Progenitor cell of endocrine pancreas (in vitro differentiated cells): Measurements from ENCODE around the gene PLLP. TPM values are rescaled to one million over a fixed set of nuclear protein-coding genes. Genes with fewer than 3 reads are reported as not detected.
A peak's percentile ranks its signal among the peaks of the same experiment; 100 is the strongest.

Experiments used
- DNase-seq: peaks from one replicate; pipeline ENCODE4 v3.0.0; 2021; ENCODE audit warnings: low spot score; ENCODE audit not compliant: unreplicated experiment
- H3K27ac Mint-ChIP-seq: 2 replicates; pipeline ENCODE4 v1.8.0; 2021; ENCODE audit warnings: mild to moderate bottlenecking, moderate library complexity, mixed read lengths
- H3K27me3 Mint-ChIP-seq: 2 replicates; pipeline ENCODE4 v1.8.0; 2021; ENCODE audit warnings: mixed read lengths
- H3K36me3 Mint-ChIP-seq: 2 replicates; pipeline ENCODE4 v1.8.0; 2022; ENCODE audit warnings: mixed read lengths; ENCODE audit not compliant: insufficient read depth
- H3K4me1 Mint-ChIP-seq: 2 replicates; pipeline ENCODE4 v1.8.0; 2021; ENCODE audit warnings: low read depth, mixed read lengths
- H3K4me3 Mint-ChIP-seq: 2 replicates; pipeline ENCODE4 v1.8.0; 2021; ENCODE audit warnings: low read depth, mild to moderate bottlenecking, moderate library complexity, mixed read lengths
- H3K9me3 Mint-ChIP-seq: 2 replicates; pipeline ENCODE4 v1.8.0; 2021; ENCODE audit warnings: low read depth, mixed read lengths
- CTCF ChIP-seq: fragments of 200-600 bp; sonication (generic); IDR thresholded peaks from one replicate; pipeline ENCODE4 v1.5.0; 2021; ENCODE audit warnings: antibody characterized with exemption, mild to moderate bottlenecking; ENCODE audit not compliant: unreplicated experiment
- total RNA-seq: library from RNA; stranded (reverse); gene quantifications from 2 replicates; pipeline ENCODE4 v1.2.1, GENCODE V29; 2021

Gene PLLP
- total RNA-seq, 1 donor from 2014 or later: 2.9 TPM

GRCh38 chr16:57262841-57263540, 21.5 kb downstream of the PLLP start:
- TF ChIP-seq CTCF: no peak
- DNase-seq: no peak
- no peaks in the 10 kb centered on the region for H3K9me3 Mint-ChIP-seq
- peaks cover 19% of the 10 kb centered on the region for H3K4me1 Mint-ChIP-seq
- H3K36me3 Mint-ChIP-seq: no peaks in the 10 kb centered on the region
- no peaks in the 10 kb centered on the region for H3K27me3 Mint-ChIP-seq
- H3K4me3 Mint-ChIP-seq: no peak overlapping the region
- peak overlapping the region; percentile 84 for H3K27ac Mint-ChIP-seq

GRCh38 chr16:57261806-57262205, 22.7 kb downstream of the PLLP start:
- DNase-seq: no peak
- Mint-ChIP-seq H3K36me3 (no peaks in the 10 kb centered on the region), H3K27ac (no peak overlapping the region), H3K4me1 (peaks cover 19% of the 10 kb centered on the region), H3K9me3 (no peaks in the 10 kb centered on the region), H3K4me3 (no peak overlapping the region), H3K27me3 (no peaks in the 10 kb centered on the region)
- TF ChIP-seq CTCF: no peak

GRCh38 chr16:57260294-57260929, 24.1 kb downstream of the PLLP start:
- TF ChIP-seq CTCF: no peak
- DNase-seq: no peak
- Mint-ChIP-seq H3K27ac (peak overlapping the region; percentile 76), H3K4me1 (peaks cover 11% of the 10 kb centered on the region), H3K36me3 (no peaks in the 10 kb centered on the region), H3K27me3 (no peaks in the 10 kb centered on the region), H3K4me3 (no peak overlapping the region), H3K9me3 (no peaks in the 10 kb centered on the region)

- no peak for TF ChIP-seq CTCF
- Mint-ChIP-seq H3K4me3 (no peak overlapping the region), H3K9me3 (no peaks in the 10 kb centered on the region), H3K36me3 (no peaks in the 10 kb centered on the region), H3K4me1 (peaks cover 9% of the 10 kb centered on the region), H3K27ac (no peak overlapping the region), H3K27me3 (no peaks in the 10 kb centered on the region)
- DNase-seq: no peak
These were observed 25.5 kb downstream of the PLLP start for GRCh38 chr16:57258910-57259475.

- H3K27ac Mint-ChIP-seq: no peak overlapping the region
- peaks cover 9% of the 10 kb centered on the region for H3K4me1 Mint-ChIP-seq
These were observed 26.1 kb downstream of the PLLP start for GRCh38 chr16:57258226-57258909.

More at GRCh38 chr16:57258226-57258909, 26.1 kb downstream of the PLLP start:
- Mint-ChIP-seq H3K9me3 (no peaks in the 10 kb centered on the region), H3K4me3 (no peak overlapping the region), H3K27me3 (no peaks in the 10 kb centered on the region), H3K36me3 (no peaks in the 10 kb centered on the region)
- no peak for DNase-seq
- TF ChIP-seq CTCF: no peak
